Stimulated activated CD4-positive, alpha-beta T cell treated with anti-CD3 and anti-CD28 coated beads, Interleukin-1b, Interleukin-23, amount 100 ng/mL, for 4 hours (primary cell): Measurements from ENCODE around the gene GYS2.
A peak's percentile ranks its signal among the peaks of the same experiment; 100 is the strongest.

Experiments used
- DNase-seq, 2 donors: peaks; one replicate each; pipeline ENCODE4 v3.0.0-alpha.2; 2020; ENCODE audit warnings: low read depth in 2 of 2

GYS2 gene

GRCh38 chr12:21505888-21506287 is 98.8 kb downstream of the GYS2 start:
- no peak for DNase-seq

GRCh38 chr12:21502872-21503271 is 101.8 kb downstream of the GYS2 start:
- no peak for DNase-seq

GRCh38 chr12:21502164-21502496 is 102.5 kb downstream of the GYS2 start:
- DNase-seq, result peak in 1 of 2 donors; percentile 15

GRCh38 chr12:21501258-21502163 is 103.1 kb downstream of the GYS2 start, which contains the start of the genes GOLT1B and RECQL:
GOLT1B (plus strand) TSS chr12:21501789; CDS start chr12:21501924, 135 bp downstream.
RECQL (minus strand) TSS chr12:21501635; CDS start chr12:21499570, 2,065 bp downstream.
- peak; percentile 60 to 79 for DNase-seq

- no peak for DNase-seq
Observed at GRCh38 chr12:21500786-21501257, 103.8 kb downstream of the GYS2 start.

- DNase-seq, result no peak
Observed at GRCh38 chr12:21499765-21500164, 104.9 kb downstream of the GYS2 start.
